ENCODE results near the gene PDLIM1.

GRCh38 chr10:95263864-95264226, 27.0 kb downstream of the PDLIM1 start:
- no peak for TF ChIP-seq TOX (CRISPR knock-in tag; IDR thresholded peaks at IDR 0.05; ENCODE audit: borderline replicate concordance)
- TF ChIP-seq ZNF8 (CRISPR knock-in tag; IDR thresholded peaks at IDR 0.05), result no peak
- TF ChIP-seq TCF4 (CRISPR knock-in tag; IDR thresholded peaks at IDR 0.05; ENCODE audit: borderline replicate concordance), result no peak
- TF ChIP-seq CSDC2 (CRISPR knock-in tag; IDR thresholded peaks at IDR 0.05), result no peak
- TF ChIP-seq PATZ1 (CRISPR knock-in tag; IDR thresholded peaks at IDR 0.05; ENCODE audit: borderline replicate concordance), result no peak
- TF ChIP-seq ARNTL (CRISPR knock-in tag; IDR thresholded peaks at IDR 0.05; ENCODE audit: borderline replicate concordance, low read depth), result no peak
- TF ChIP-seq POU6F1 (CRISPR knock-in tag; IDR thresholded peaks at IDR 0.05; ENCODE audit: borderline replicate concordance, low read depth), result no peak
- no peak for TF ChIP-seq CSRNP3 (CRISPR knock-in tag; IDR thresholded peaks at IDR 0.05)
- no peak for TF ChIP-seq BACH2 (CRISPR knock-in tag; IDR thresholded peaks at IDR 0.05; ENCODE audit: borderline replicate concordance)
- no peak for TF ChIP-seq ESRRG (CRISPR knock-in tag; IDR thresholded peaks at IDR 0.05)
- no peak for TF ChIP-seq ZFP3 (CRISPR knock-in tag; IDR thresholded peaks at IDR 0.05)
- TF ChIP-seq ZNF70 (CRISPR knock-in tag; IDR thresholded peaks at IDR 0.05), result no peak
- no peak for TF ChIP-seq OSR1 (CRISPR knock-in tag; IDR thresholded peaks at IDR 0.05)
- TF ChIP-seq RARB (CRISPR knock-in tag; IDR thresholded peaks at IDR 0.05), result no peak
